Measurements from ENCODE around the gene CCBE1.

DNA sequence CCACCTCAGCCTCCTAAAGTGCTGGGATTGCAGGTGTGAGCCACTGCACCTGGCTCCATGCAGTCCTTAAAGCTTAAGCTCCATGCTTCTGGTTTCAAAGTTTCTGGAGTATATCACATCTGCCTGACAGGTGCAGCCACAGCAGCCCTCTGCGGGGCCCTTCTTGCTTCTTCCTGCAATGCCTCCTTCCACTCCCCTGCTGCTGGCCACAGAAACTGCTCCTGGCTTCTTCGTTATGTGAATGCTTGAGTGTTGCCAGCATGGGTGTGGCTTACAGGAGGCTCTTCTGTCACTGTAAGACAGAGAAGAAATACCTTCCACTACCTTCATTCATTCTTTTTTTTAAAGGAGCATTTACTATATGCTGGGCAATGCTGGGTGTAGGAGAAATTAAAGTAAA lies 10.1 kb upstream of the CCBE1 start:
- TF ChIP-seq, protein P1, sequence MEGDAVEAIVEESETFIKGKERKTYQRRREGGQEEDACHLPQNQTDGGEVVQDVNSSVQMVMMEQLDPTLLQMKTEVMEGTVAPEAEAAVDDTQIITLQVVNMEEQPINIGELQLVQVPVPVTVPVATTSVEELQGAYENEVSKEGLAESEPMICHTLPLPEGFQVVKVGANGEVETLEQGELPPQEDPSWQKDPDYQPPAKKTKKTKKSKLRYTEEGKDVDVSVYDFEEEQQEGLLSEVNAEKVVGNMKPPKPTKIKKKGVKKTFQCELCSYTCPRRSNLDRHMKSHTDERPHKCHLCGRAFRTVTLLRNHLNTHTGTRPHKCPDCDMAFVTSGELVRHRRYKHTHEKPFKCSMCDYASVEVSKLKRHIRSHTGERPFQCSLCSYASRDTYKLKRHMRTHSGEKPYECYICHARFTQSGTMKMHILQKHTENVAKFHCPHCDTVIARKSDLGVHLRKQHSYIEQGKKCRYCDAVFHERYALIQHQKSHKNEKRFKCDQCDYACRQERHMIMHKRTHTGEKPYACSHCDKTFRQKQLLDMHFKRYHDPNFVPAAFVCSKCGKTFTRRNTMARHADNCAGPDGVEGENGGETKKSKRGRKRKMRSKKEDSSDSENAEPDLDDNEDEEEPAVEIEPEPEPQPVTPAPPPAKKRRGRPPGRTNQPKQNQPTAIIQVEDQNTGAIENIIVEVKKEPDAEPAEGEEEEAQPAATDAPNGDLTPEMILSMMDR (IDR thresholded peaks at IDR 0.05) = no peak
- no peak for TF ChIP-seq ZFX (IDR thresholded peaks at IDR 0.05; ENCODE audit: borderline replicate concordance)
